WTC11 (cell line): Measurements from ENCODE around the gene CYYR1. TPM values are rescaled to one million over a fixed set of nuclear protein-coding genes. Genes with fewer than 3 reads are reported as not detected.
A peak's percentile ranks its signal among the peaks of the same experiment; 100 is the strongest.

ENCODE experiments used
- ATAC-seq: fragments of 200-7000 bp; cut with Tn5 transposase; 2 replicates; pipeline ENCODE4 v1.10.0; 2021; ENCODE audit warnings: mild to moderate bottlenecking, moderate library complexity
- CTCF ChIA-PET: fragments of 300-600 bp; sonication (Branson Sonifier 250); formaldehyde crosslinking; loops from one replicate; lab custom pipeline; 2021; ENCODE audit warnings: antibody characterized with exemption; lab: Charles Lee
- POLR2A ChIA-PET: fragments of 350-600 bp; sonication (Branson Sonifier 250); formaldehyde crosslinking; loops from one replicate; lab custom pipeline; 2021; ENCODE audit warnings: antibody characterized with exemption; lab: Charles Lee
- DNase-seq: peaks from one replicate; pipeline ENCODE4 v3.0.0; 2021; ENCODE audit warnings: low spot score
- H3K27ac Mint-ChIP-seq: 2 replicates; pipeline ENCODE4 v1.8.0; 2021; ENCODE audit warnings: mixed read lengths
- H3K27me3 Mint-ChIP-seq: 2 replicates; pipeline ENCODE4 v1.8.0; 2021; ENCODE audit warnings: low read depth, mild to moderate bottlenecking, moderate library complexity, mixed read lengths
- H3K36me3 Mint-ChIP-seq: 2 replicates; pipeline ENCODE4 v1.8.0; 2021; ENCODE audit warnings: mixed read lengths
- H3K4me1 Mint-ChIP-seq: 2 replicates; pipeline ENCODE4 v1.8.0; 2022; ENCODE audit warnings: mixed read lengths
- H3K4me3 Mint-ChIP-seq: 2 replicates; pipeline ENCODE4 v1.8.0; 2021; ENCODE audit warnings: mild to moderate bottlenecking, moderate library complexity, mixed read lengths
- H3K9me3 Mint-ChIP-seq: 2 replicates; pipeline ENCODE4 v1.8.0; 2021; ENCODE audit warnings: mixed read lengths
- AFF4 ChIP-seq: sonication (generic); formaldehyde crosslinking; IDR thresholded peaks from 2 replicates; pipeline ENCODE4 v1.8.1; 2023; ENCODE audit warnings: mild to moderate bottlenecking, missing genetic modification reagents, borderline replicate concordance
- ATF2 ChIP-seq: sonication (generic); formaldehyde crosslinking; IDR thresholded peaks from 2 replicates; pipeline ENCODE4 v1.8.1; 2022; ENCODE audit warnings: low read depth, missing genetic modification reagents, borderline replicate concordance
- CBFB ChIP-seq: sonication (generic); formaldehyde crosslinking; IDR thresholded peaks from 2 replicates; pipeline ENCODE4 v1.8.1; 2022; ENCODE audit warnings: mild to moderate bottlenecking, low read depth, missing genetic modification reagents
- E2F4 ChIP-seq: sonication (generic); formaldehyde crosslinking; IDR thresholded peaks from 2 replicates; pipeline ENCODE4 v1.8.1; 2022; ENCODE audit warnings: low read depth, mild to moderate bottlenecking, moderate library complexity, missing genetic modification reagents, borderline replicate concordance
- ELF4 ChIP-seq: sonication (generic); formaldehyde crosslinking; IDR thresholded peaks from 2 replicates; pipeline ENCODE4 v1.8.1; 2022; ENCODE audit warnings: low read depth, mild to moderate bottlenecking, moderate library complexity, missing genetic modification reagents
- FOXP4 ChIP-seq: sonication (generic); formaldehyde crosslinking; IDR thresholded peaks from 2 replicates; pipeline ENCODE4 v1.8.0; 2022; ENCODE audit warnings: mild to moderate bottlenecking, missing genetic modification reagents
- GTF2I ChIP-seq: fragments of 250-450 bp; sonication (Bioruptor Pico); conservative IDR thresholded peaks from 2 replicates; pipeline ENCODE4 v1.4.0; 2021; ENCODE audit warnings: mild to moderate bottlenecking
- JAZF1 ChIP-seq: fragments of 250-450 bp; sonication (Bioruptor Pico); IDR thresholded peaks from 2 replicates; pipeline ENCODE4 v1.9.0; 2021; ENCODE audit warnings: moderate library complexity, mild to moderate bottlenecking, inconsistent platforms
- NR3C1 ChIP-seq: sonication (generic); formaldehyde crosslinking; conservative IDR thresholded peaks from 2 replicates; pipeline ENCODE4 v1.8.1; 2023; ENCODE audit warnings: low read depth, mild to moderate bottlenecking, missing genetic modification reagents
- PRDM15 ChIP-seq: sonication (generic); formaldehyde crosslinking; IDR thresholded peaks from 2 replicates; pipeline ENCODE4 v1.8.0; 2022; ENCODE audit warnings: missing genetic modification reagents
- RORB ChIP-seq: fragments of 250-450 bp; sonication (Bioruptor Pico); IDR thresholded peaks from 2 replicates; pipeline ENCODE4 v1.9.0; 2021; ENCODE audit warnings: mild to moderate bottlenecking
- TCF7 ChIP-seq: sonication (generic); formaldehyde crosslinking; IDR thresholded peaks from 2 replicates; pipeline ENCODE4 v1.8.0; 2022; ENCODE audit warnings: mild to moderate bottlenecking, low read depth, missing genetic modification reagents, moderate library complexity
- ZNF121 ChIP-seq: sonication (generic); formaldehyde crosslinking; IDR thresholded peaks from 2 replicates; pipeline ENCODE4 v1.8.0; 2023; ENCODE audit warnings: missing genetic modification reagents
- ZNF263 ChIP-seq: sonication (generic); formaldehyde crosslinking; IDR thresholded peaks from 2 replicates; pipeline ENCODE4 v1.8.1; 2022; ENCODE audit warnings: low read depth, mild to moderate bottlenecking, moderate library complexity, missing genetic modification reagents
- ZNF281 ChIP-seq: sonication (generic); formaldehyde crosslinking; IDR thresholded peaks from 2 replicates; pipeline ENCODE4 v1.8.0; 2023; ENCODE audit warnings: mild to moderate bottlenecking, missing genetic modification reagents
- ZNF317 ChIP-seq: sonication (generic); formaldehyde crosslinking; IDR thresholded peaks from 2 replicates; pipeline ENCODE4 v1.8.1; 2023; ENCODE audit warnings: low read depth, mild to moderate bottlenecking, moderate library complexity, missing genetic modification reagents, borderline replicate concordance
- ZNF423 ChIP-seq: fragments of 250-450 bp; sonication (Bioruptor Pico); IDR thresholded peaks from 2 replicates; pipeline ENCODE4 v2.1.2; 2022; ENCODE audit warnings: mild to moderate bottlenecking, moderate library complexity
- total RNA-seq: library from RNA; stranded (reverse); gene quantifications from 3 replicates; pipeline ENCODE4 v1.2.3, GENCODE V29; 2021

CYYR1 gene
- total RNA-seq, 1 experiment from 2014 or later: 29.3 TPM

GRCh38 chr21:26490771-26491170, 82.3 kb downstream of the CYYR1 start:
- TF ChIP-seq GTF2I (CRISPR knock-in tag) (no peak), PRDM15 (CRISPR knock-in tag) (no peak), ZNF317 (CRISPR knock-in tag) (no peak), TCF7 (CRISPR knock-in tag) (no peak), RORB (CRISPR knock-in tag) (no peak), ATF2 (CRISPR knock-in tag) (no peak), FOXP4 (CRISPR knock-in tag) (no peak), AFF4 (CRISPR knock-in tag) (no peak), ZNF423 (CRISPR knock-in tag) (no peak), ELF4 (CRISPR knock-in tag) (no peak), ZNF263 (no peak), ZNF281 (CRISPR knock-in tag) (no peak), CBFB (no peak), E2F4 (CRISPR knock-in tag) (no peak), JAZF1 (no peak), NR3C1 (no peak), ZNF121 (CRISPR knock-in tag) (no peak)
- no peaks in the 10 kb centered on the region for H3K27me3 Mint-ChIP-seq
- H3K4me1 Mint-ChIP-seq: peaks cover 17% of the 10 kb centered on the region
- H3K27ac Mint-ChIP-seq: peak overlapping the region; percentile 63
- ATAC-seq: peak; percentile 71
- H3K4me3 Mint-ChIP-seq: no peak overlapping the region
- no peak for DNase-seq
- POLR2A ChIA-PET: no interaction called here
- H3K36me3 Mint-ChIP-seq: peaks cover 13% of the 10 kb centered on the region
- CTCF ChIA-PET: no interaction called here
- peaks cover 14% of the 10 kb centered on the region for H3K9me3 Mint-ChIP-seq
